ENCODE measurements around the gene CAB39.

The CAB39 gene

GRCh38 chr2:230739961-230740360 lies 27.3 kb downstream of the CAB39 start:
- H2AFZ ChIP-seq (ENCODE audit: low read depth, low read length): no peak overlapping the region
- no peak overlapping the region for H3K4me3 ChIP-seq (ENCODE audit: low read depth in 1 of 2, low read length in 2 of 2)
- H3K27ac ChIP-seq (ENCODE audit: low read length): no peak overlapping the region
- DNase-seq (no peak), ATAC-seq (ENCODE audit: insufficient read depth, low read depth) (no peak)
- peaks cover 38% of the 10 kb centered on the region; the same call in 1 of the 2 replicates for H4K20me1 ChIP-seq (ENCODE audit: insufficient read depth, low read length)
- H3K9ac ChIP-seq (ENCODE audit: low read depth, low read length): no peak overlapping the region
- H3K4me2 ChIP-seq (ENCODE audit: insufficient read depth, low read length): no peak overlapping the region
- peaks cover 87% of the 10 kb centered on the region for H3K79me2 ChIP-seq (ENCODE audit: insufficient read depth, low read length)
- TF ChIP-seq EZH2 (IDR thresholded peaks at IDR 0.05; ENCODE audit: borderline replicate concordance, low read depth, low read length, severe bottlenecking) (no peak), CTCF (IDR thresholded peaks at IDR 0.05; ENCODE audit: borderline replicate concordance, extremely low read depth, low read length, poor library complexity, severe bottlenecking) (no peak)
- H3K27me3 ChIP-seq (ENCODE audit: insufficient read depth, low read length, poor library complexity): no peaks in the 10 kb centered on the region
- H3K9me3 ChIP-seq (ENCODE audit: insufficient read depth, low read length, severe bottlenecking): no peaks in the 10 kb centered on the region
- peaks cover 24% of the 10 kb centered on the region for H3K36me3 ChIP-seq (ENCODE audit: insufficient read depth, low read length)
- no peaks in the 10 kb centered on the region for H3K4me1 ChIP-seq (ENCODE audit: insufficient read depth, low read length)

DNA sequence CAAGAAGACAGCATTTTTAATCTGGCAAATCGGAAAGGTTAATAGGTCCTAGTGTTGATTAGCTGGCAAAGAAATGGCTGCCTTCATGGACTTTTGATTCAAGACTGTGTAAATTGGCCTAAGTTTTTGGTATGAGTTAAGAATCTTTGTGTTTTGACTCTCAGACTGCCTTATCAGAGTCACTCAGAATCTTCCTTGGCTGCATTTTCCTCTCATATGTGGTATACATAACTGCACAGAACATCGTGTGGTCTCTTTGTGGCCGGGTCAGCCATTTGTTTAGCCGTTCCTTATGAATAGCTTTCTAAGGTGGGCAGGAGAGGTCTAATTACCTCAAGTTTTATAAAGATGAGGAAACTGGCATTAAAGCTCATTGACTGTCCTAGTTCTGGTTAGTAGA lies 30.1 kb downstream of the CAB39 start:
- Histone ChIP-seq H3K4me2 (ENCODE audit: insufficient read depth, low read length) (no peak overlapping the region), H3K4me3 (ENCODE audit: low read depth in 1 of 2, low read length in 2 of 2) (no peak overlapping the region), H3K36me3 (ENCODE audit: insufficient read depth, low read length) (peaks cover 39% of the 10 kb centered on the region), H3K9ac (ENCODE audit: low read depth, low read length) (no peak overlapping the region), H3K27me3 (ENCODE audit: insufficient read depth, low read length, poor library complexity) (no peaks in the 10 kb centered on the region), H3K79me2 (ENCODE audit: insufficient read depth, low read length) (peaks cover 85% of the 10 kb centered on the region), H3K27ac (ENCODE audit: low read length) (no peak overlapping the region), H4K20me1 (ENCODE audit: insufficient read depth, low read length) (peaks cover 28% of the 10 kb centered on the region), H3K9me3 (ENCODE audit: insufficient read depth, low read length, severe bottlenecking) (no peaks in the 10 kb centered on the region), H2AFZ (ENCODE audit: low read depth, low read length) (no peak overlapping the region), H3K4me1 (ENCODE audit: insufficient read depth, low read length) (no peaks in the 10 kb centered on the region)
- ATAC-seq (ENCODE audit: insufficient read depth, low read depth) (no peak), DNase-seq (no peak)
- no peak for TF ChIP-seq CTCF (IDR thresholded peaks at IDR 0.05; ENCODE audit: borderline replicate concordance, extremely low read depth, low read length, poor library complexity, severe bottlenecking)

- Histone ChIP-seq H3K4me3 (ENCODE audit: low read depth in 1 of 2, low read length in 2 of 2) (no peak overlapping the region), H3K27ac (ENCODE audit: low read length) (no peak overlapping the region), H3K27me3 (ENCODE audit: insufficient read depth, low read length, poor library complexity) (no peaks in the 10 kb centered on the region), H3K79me2 (ENCODE audit: insufficient read depth, low read length) (peaks cover 84% of the 10 kb centered on the region), H2AFZ (ENCODE audit: low read depth, low read length) (no peak overlapping the region), H3K4me1 (ENCODE audit: insufficient read depth, low read length) (no peaks in the 10 kb centered on the region), H4K20me1 (ENCODE audit: insufficient read depth, low read length) (peaks cover 22% of the 10 kb centered on the region), H3K9ac (ENCODE audit: low read depth, low read length) (no peak overlapping the region), H3K9me3 (ENCODE audit: insufficient read depth, low read length, severe bottlenecking) (no peaks in the 10 kb centered on the region), H3K4me2 (ENCODE audit: insufficient read depth, low read length) (no peak overlapping the region), H3K36me3 (ENCODE audit: insufficient read depth, low read length) (peaks cover 25% of the 10 kb centered on the region; the same call in 1 of the 2 replicates)
- TF ChIP-seq EZH2 (IDR thresholded peaks at IDR 0.05; ENCODE audit: borderline replicate concordance, low read depth, low read length, severe bottlenecking) (no peak), CTCF (IDR thresholded peaks at IDR 0.05; ENCODE audit: borderline replicate concordance, extremely low read depth, low read length, poor library complexity, severe bottlenecking) (no peak)
- no peak for ATAC-seq (ENCODE audit: insufficient read depth, low read depth)
- DNase-seq: no peak
These were observed 33.6 kb downstream of the CAB39 start for GRCh38 chr2:230746213-230746612.

DNA sequence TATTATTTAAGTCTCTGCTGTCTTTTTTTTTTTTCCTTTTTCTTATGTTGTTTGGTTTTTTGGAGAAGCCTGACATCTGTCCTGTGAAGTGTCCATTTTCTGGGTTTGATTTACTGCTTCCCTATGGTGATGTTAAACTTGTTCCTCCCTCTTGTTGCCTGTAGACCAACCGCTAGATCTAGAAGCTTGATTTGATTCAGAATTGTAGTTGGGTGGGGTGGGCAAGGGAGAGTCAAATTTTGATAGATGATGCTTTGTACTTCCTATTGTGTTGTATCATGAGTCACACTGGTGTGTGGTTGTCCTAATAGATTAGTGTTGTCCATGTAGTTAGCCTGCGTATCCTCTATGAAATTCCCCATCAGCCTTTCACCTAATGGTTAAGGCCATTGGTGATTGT lies 35.4 kb downstream of the CAB39 start:
- TF ChIP-seq EZH2 (IDR thresholded peaks at IDR 0.05; ENCODE audit: borderline replicate concordance, low read depth, low read length, severe bottlenecking) (no peak), CTCF (IDR thresholded peaks at IDR 0.05; ENCODE audit: borderline replicate concordance, extremely low read depth, low read length, poor library complexity, severe bottlenecking) (no peak)
- no peak overlapping the region for H3K27ac ChIP-seq (ENCODE audit: low read length)
- peaks cover 17% of the 10 kb centered on the region for H4K20me1 ChIP-seq (ENCODE audit: insufficient read depth, low read length)
- H2AFZ ChIP-seq (ENCODE audit: low read depth, low read length): no peak overlapping the region
- no peak overlapping the region for H3K9ac ChIP-seq (ENCODE audit: low read depth, low read length)
- no peaks in the 10 kb centered on the region for H3K4me1 ChIP-seq (ENCODE audit: insufficient read depth, low read length)
- ATAC-seq (ENCODE audit: insufficient read depth, low read depth) (no peak), DNase-seq (no peak)
- H3K36me3 ChIP-seq (ENCODE audit: insufficient read depth, low read length): peaks cover 23% of the 10 kb centered on the region; the same call in 1 of the 2 replicates
- no peak overlapping the region for H3K4me2 ChIP-seq (ENCODE audit: insufficient read depth, low read length)
- no peak overlapping the region for H3K4me3 ChIP-seq (ENCODE audit: low read depth in 1 of 2, low read length in 2 of 2)
- no peaks in the 10 kb centered on the region for H3K9me3 ChIP-seq (ENCODE audit: insufficient read depth, low read length, severe bottlenecking)
- no peaks in the 10 kb centered on the region for H3K27me3 ChIP-seq (ENCODE audit: insufficient read depth, low read length, poor library complexity)
- H3K79me2 ChIP-seq (ENCODE audit: insufficient read depth, low read length): peaks cover 88% of the 10 kb centered on the region
